Measurements from ENCODE around the gene OTC.

DNA sequence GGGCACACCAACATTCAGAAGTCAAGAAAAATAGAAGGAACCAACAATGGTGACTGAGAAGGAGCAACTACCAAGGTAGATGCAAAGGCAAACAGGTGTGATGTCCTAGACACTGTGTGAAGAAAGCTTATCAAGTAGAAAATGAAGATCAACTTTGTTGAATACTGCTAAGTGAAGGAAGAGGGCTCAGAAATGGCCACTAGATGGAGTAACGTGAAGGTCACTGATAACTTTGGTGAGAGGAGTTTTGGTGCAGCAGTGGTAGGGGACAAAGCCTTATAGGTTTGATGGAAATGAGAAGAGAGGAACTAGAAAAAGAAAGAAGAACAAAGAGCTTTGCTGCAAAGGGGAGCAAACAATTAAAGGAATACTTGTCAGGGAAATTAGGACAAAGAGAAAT is 23.5 kb downstream of the OTC start:
- TF ChIP-seq, protein P1, sequence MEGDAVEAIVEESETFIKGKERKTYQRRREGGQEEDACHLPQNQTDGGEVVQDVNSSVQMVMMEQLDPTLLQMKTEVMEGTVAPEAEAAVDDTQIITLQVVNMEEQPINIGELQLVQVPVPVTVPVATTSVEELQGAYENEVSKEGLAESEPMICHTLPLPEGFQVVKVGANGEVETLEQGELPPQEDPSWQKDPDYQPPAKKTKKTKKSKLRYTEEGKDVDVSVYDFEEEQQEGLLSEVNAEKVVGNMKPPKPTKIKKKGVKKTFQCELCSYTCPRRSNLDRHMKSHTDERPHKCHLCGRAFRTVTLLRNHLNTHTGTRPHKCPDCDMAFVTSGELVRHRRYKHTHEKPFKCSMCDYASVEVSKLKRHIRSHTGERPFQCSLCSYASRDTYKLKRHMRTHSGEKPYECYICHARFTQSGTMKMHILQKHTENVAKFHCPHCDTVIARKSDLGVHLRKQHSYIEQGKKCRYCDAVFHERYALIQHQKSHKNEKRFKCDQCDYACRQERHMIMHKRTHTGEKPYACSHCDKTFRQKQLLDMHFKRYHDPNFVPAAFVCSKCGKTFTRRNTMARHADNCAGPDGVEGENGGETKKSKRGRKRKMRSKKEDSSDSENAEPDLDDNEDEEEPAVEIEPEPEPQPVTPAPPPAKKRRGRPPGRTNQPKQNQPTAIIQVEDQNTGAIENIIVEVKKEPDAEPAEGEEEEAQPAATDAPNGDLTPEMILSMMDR (IDR thresholded peaks at IDR 0.05; ENCODE audit: low read depth, low read length, missing input control), result peak; percentile 35
- TF ChIP-seq RAD21 (IDR thresholded peaks at IDR 0.05) (peak; percentile 39 to 68), GABPA (IDR thresholded peaks at IDR 0.05 in 1 of 2, conservative IDR thresholded peaks at IDR 0.05 in 1 of 2) (no peak), EGR1 (IDR thresholded peaks at IDR 0.05; ENCODE audit: low read depth in 2 of 2) (no peak)
- TF ChIP-seq, protein P2, sequence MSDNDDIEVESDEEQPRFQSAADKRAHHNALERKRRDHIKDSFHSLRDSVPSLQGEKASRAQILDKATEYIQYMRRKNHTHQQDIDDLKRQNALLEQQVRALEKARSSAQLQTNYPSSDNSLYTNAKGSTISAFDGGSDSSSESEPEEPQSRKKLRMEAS (IDR thresholded peaks at IDR 0.05), result no peak

Measured in liver (tissue), 3 donors.